ENCODE results near the gene SLC34A2.

The SLC34A2 gene

GRCh38 chr4:25722964-25723363, 67.3 kb downstream of the SLC34A2 start:
- no peak for DNase-seq (ENCODE audit: extremely low read depth in 1 of 2, low read depth in 1 of 2)

- no peak for DNase-seq (ENCODE audit: extremely low read depth in 1 of 2, low read depth in 1 of 2)
Observed at GRCh38 chr4:25723409-25723808, 67.8 kb downstream of the SLC34A2 start.

GRCh38 chr4:25725870-25726269, 70.2 kb downstream of the SLC34A2 start:
- no peak for DNase-seq (ENCODE audit: extremely low read depth in 1 of 2, low read depth in 1 of 2)

GRCh38 chr4:25727711-25728493, 72.3 kb downstream of the SLC34A2 start:
- DNase-seq (ENCODE audit: extremely low read depth in 1 of 2, low read depth in 1 of 2), result no peak
